ENCODE data around the gene NFAM1.

NFAM1 gene

DNA sequence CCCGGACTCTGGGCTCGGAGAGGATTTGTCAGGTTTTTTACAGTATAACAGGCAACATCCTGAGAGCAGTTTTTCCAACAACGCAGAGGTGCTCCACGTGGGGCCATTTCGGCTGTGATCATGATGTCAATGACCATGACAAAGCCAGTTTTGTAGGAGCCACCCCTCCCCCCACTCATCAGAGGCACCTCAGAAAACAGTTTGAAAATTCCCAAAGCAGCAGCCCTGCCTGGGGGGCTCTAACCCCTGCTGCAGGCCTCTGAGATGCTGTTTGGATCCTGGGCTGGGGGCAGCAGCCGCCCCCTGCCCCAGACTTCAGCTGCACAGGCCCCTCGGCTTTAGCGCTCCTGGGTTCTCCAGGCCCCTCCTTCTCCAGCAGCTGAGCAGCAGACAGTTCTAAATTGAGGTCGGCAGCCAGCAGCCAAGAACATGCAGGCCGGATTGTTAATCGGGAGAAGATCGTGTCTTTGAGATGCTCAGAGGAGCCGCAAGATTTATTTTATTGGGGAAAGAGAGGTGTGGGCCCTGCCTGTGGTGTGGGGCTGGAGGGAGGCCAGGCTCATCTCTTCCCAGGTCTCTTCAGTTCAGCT is 19.4 kb downstream of the NFAM1 start:
- DNase-seq, result no peak

DNA sequence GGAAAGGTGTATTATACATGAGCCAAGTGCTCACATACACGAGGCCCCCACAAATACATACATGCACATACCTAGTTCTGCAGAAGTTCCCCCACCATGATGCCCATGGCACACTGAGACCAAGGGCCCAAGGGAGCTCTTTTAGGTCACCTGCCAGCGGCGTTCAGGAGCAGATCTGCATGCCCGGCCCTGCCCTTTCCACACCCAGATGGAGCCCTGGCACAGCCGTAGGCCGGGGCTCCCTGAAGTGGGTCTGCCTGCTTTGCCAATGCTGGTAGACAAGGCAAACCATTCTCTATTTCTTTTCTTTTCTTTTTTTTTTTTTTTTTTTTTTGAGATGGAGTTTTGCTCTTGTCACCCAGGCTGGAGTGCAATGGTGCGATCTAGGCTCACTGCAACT is 21.5 kb downstream of the NFAM1 start:
- DNase-seq, result no peak

DNA sequence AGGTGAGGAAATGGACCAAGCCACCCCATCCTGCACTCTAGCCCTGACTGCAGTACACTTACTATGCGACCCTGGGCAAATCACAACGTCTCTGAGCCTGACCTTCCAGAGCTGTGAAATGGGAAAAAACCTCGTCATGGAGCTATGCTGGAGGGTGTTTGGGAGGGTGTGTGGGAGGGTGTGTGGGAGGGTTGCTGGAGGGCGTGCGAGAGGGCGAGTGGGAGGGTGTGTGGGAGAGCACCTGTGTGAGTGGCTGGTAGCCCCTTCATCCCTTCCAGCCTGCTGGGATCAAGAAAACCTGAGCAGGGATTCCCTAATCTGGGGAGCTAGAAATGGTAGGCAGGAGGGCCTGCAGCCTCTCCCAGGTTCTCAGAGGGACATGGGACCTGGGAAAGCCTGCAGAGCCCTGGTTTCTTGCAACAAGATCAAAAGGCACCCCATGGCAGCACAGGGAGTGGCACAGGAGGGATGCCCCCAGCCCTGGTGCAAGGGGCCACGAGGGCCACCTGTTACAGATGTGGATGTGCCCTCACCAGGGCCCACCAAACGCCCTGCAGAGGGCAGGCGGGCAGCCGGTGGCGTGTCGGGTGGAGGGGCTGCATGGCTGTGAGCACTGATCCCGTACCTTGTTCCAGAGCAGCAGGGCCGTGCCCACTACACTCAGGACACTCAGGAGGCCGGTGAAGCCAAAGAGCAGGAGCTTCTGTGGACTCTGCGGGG is 23.2 kb downstream of the NFAM1 start:
- no peak for DNase-seq

DNA sequence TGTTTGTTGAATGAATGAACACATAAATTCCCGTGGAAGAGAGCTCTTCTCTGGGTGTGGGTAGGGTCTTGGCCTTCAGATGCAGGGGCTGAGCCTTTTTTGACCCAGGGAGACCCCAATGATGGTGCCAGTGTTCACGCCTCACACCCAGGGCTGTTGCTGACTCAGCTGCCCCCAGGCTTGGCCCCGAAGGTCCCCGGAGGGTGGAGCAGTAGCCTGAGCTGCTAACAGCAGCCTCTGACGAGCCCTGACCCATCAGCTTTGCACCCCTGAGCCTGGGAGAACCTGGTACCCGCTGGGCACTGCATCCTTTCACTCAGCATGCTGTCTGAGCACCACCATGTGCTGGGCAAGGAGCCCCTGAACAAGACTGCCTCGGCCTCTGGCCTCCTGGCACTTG is 23.9 kb downstream of the NFAM1 start:
- no peak for DNase-seq

DNA sequence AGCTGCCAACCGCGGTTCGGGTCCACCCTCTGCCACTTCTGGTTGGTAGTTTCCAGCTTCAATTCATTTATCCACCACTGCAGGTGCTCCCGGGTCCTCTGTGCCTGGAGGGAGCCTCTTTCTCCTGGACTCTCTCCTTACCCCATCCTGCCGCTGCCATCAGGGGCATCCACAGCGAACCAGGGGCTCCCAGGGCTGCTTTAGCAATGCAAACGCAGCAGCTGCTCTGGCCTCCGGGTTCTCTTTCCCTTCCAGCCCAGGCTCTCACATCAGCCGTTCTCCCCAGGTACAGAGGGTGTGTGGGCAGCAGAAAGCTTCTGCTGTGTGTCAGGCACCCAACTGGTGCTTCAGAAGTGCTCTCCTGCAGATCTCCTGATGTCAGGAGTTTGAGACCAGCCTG is 27.9 kb downstream of the NFAM1 start:
- no peak for DNase-seq

DNA sequence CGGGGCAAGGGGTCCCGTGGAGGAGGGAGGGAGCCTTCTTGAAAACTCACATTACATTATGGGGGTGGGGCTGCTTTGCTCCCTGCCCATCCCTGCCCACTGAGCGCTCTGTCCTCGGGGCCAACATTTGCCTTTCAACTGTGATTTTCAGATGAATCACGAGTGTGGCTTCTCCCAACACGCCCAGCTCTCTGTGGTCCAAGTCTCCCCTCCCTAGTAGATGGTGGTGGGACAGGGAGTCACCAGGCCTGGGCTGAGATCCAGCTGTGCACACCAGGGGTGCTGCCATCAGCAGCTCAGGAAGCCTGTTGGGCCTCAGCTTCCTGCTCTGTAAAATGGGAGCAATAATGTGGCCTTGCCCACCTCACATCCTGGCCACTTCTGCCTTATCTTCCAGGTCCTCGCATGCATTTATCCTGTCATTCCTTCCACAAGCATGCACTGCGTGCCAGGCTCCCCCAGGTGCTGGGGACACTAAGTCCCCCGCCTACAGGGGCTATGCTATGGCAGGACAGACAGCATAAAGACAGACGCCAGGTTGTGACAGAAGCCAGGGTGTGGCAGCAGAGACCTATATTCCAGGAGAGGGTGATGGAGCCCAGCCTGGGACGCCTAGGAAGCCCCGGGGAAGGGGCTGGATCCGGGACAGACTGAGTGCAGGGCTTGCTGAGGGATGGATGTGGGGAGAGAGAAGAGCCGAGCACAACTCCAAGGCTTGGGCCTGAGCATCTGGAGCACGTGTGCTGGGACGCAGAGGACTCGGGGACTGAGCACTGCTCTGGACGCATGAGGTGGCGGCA is 30.5 kb downstream of the NFAM1 start:
- DNase-seq, result no peak

DNA sequence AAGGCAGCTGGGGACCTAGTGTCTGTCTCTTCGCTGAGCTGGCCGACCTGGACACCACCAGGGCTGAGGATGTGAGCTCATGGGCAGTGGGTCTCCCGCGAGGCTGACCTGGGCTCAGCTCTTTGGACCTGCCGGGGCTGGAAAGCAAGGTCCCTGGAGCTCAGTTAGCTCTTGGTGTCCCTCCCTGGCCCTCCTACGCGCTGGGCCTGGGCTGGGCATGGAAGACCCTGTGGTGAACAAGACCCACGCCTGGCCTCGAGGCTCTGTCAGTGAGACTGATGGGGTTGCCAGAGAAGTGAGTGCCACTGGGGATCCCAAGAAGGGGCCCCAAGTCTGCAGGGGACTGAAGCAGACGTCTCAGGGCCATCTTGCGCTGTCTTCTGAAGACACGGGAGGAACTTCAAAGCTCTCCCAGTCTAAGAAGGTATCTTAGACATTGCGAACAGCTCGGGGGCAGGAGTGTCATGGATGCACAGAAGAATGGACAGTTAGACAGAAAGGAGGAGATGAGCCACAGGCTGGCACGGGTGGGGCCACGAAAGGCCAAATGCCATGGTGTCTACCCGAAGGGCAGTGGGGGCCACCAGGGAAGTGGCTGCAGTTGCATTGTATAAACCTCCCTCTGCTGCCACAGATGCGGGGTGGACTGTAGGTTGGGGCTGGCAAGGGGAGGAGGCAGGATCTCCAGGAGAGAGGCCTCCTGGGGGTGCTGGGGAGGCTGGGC is 31.2 kb downstream of the NFAM1 start:
- DNase-seq, result no peak

DNA sequence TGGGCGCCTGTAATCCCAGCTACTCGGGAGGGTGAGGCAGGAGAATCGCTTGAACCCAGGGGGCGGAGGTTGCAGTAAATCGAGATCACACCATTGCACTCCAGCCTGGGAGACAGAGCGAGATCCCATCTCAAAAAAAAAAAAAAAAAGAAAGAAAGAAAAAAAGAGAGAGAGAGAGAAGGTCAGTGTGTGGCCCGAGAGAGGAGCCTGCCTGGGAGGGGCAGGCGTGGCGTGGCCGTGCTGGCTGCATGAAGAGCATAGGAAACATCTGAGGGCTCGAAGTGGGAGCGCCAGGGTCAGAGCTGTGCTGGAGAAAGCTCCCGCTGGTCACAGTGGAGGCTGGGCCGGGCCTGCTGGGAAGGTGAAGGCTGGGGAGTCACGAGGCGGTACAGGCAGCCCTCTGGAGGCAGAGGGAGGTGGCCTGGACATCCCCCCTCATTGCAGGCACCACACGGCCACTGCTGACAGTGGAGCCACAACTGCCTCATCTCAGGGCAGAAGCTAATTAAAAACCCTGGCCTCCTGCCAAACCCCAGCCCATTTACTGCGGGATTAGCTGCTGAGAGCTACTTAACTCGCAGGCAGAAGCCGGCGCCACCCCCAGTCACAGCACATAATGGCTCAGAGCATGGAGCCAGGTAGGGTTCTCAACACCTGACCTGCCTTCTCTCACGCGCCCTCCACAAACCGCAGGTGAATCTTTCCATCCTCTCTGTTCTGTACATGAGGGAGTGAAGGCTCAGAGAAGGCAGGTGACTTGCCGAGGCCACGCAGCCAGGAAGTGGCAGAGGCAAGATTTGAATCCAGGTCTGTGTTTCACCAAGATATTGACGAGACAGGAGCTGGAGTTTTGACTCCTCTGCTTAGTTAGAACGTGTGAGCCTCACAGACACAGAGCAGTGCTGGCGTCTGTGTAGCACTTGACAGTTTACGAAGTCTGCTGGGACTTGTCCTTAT is 32.6 kb downstream of the NFAM1 start:
- no peak for DNase-seq

DNA sequence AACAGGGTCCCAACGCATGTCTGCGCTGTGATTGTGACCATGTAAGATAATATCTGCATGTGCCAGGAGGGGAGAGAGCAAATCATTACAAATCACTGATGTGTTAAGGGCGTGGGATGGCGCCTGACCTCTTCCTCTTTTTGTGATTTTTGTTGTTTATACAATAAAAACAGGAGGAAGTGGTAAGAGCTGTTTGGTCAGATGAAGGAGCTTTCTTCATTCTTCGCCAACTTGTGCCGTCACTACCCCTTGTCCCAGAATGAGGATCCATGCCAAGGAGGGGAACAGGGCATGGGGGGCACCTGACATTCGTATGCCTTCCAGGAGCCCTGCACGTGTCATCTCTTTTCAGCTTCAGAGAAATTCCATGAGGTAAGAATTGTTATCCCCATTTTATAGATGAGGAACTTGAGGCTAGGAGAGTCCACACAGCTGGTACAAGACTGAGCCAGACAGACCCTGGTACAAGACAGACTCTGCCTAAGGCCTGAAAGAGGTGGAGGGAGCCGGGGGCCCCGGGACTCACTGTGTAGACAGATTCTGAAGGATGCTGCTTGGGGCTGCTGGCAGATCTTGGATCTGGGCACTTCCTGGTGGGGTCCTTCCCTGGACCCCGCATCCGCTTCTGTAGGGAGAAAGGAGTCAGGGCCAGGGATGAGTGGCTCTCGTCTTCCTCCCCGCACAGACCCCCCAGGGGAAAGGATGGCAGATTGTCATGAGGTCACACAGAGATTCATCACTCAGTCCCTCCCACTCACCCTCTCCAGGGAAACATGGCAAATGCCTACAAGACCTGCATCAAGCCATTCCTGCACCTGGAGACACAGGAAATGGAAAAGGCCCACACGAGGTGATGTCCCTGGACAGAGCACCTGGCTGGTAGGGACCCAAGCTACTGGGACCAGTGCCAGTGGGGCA is 34.6 kb downstream of the NFAM1 start:
- no peak for DNase-seq

DNA sequence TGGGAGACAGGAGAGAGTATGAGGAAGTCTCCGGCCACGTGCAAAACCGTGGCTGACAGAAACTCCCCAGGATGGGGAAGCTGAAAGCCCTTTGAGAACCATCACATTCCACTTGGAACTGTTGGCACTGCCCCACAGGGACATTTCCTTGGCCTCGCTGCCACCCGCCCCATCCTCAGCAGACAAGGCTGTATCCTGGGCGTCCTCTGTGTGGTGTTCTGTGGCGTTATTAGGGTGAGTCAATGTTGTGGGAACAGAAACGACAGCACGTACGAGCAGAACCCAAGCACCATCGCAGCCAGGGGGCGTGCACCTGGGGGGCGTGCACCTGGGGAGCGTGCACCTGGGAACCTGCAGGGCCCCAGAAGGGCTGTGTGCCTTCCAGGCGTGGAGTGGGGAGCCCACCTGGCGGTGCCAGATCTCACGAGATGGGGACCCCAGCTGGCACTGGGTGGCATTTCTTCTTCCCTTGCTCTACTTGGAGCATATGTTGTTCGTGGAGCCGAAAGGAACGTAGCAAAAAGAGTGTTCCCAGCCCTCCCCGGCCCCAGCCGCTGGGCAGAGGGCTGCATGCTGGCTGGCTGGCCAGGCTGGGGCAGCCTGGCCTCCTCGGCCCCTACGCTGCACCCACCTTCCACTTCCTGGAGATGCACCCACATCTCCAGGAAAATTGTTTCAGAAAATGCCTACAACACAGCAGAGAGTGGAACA is 35.4 kb downstream of the NFAM1 start:
- DNase-seq, result no peak

DNA sequence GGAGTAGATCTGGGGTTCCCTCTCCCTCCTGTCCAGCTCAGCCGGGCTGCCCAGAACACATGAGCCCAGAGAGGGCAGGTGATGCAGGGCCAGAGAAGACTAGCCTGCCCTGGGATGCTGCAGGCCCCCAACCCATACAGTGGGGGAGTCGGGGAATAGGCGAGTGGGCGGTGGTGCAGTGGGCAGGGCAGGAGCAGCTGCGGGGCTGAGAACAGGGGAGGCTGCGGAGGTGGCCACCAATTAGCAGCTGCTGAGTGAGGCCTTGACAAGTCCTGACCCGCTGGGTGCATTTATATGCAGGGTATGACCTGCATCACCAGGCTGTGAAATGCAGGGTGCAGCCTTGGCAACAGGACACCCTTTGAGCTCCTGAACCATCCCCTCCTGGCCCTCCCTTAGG is 43.1 kb downstream of the NFAM1 start:
- DNase-seq, result no peak

DNA sequence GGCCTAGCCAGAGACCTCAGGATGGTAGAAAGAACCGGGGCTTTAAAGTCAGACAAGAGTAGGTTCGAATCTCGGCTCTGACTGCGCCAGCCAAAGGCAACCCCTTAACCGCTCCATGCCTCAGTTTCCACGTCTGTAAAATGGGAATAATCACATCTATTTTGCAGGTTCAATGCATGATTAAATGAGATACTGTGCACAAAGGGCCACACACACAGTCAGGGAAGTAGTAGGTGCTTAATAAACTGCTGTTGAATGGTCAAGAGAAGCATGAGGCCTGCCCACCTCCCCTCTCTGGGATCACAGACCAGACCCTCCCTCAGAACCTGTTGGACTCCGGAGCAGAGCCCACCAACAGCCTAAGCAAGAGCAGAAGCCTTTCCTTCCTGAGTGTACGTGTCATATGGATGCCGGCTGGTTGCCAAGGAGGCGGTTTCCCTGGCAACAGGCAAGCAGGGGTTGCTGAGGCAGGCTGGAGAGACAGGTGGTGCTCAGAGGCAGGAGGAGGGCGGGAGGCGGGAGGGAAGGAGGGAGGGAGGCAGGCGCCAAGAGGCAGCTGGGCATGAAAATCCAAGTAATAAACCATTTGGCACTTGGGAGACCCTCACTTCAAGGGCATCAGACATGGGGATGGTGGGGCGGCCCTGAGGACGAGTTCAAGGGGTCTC is 43.9 kb downstream of the NFAM1 start:
- no peak for DNase-seq

DNA sequence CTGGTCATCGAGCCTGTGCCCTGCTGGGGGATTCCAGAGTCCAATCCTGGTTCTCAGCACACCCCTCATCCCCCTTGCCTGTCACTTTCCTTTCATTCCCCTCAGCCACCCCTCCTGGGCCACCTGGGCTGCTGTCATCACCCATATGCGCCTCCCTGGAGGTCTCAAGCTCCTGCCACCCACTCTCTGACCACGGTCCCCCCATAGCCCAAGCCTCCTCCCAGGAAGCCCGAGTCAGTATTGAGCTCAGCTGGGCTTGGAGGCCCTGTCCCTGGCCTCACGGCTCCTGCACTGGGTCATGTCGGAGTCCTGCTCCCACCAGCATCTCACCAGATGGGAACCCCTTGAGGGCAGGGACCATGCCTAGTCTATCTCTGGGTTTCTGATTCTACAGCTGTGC is 44.6 kb downstream of the NFAM1 start:
- DNase-seq, result no peak

DNA sequence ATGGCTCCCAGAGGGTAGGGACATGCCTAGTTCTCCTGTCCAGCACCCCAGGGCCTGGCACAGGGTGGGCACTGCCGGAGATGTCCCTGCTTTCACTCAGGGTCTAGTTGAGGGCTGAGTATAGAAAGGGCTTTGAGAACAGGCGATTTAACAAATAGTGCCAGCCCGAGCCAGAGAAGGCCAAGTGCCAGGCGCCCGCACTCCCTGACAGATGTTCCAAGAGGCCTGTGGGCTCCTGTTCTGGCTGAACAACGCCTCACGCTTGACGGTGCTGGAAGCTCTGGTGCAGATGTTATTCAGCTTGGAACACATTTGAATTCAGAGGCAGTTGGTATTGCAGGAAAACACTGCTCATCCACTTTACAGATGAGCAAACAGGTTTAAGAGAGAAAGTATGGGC is 46.5 kb downstream of the NFAM1 start:
- no peak for DNase-seq

DNA sequence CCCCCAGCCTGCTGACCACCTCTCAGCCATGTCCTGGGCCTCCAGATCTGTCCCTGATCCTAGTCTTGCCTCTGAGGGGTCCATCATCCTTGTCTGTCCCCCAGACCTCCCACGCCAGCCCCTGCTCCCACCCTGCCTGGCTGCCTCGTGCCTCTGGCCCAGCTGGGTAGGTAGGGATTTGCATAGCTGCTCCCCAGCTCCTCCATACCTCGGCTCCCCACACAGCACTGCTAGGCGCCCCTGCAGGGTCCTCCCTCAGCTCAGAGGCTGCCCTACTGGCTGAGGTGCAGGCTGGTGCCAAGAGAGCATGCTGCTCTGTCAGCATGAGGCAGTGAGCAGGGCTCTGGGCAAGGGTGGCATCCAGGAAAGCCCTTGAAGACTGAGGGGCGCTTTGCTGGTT is 47.7 kb downstream of the NFAM1 start:
- no peak for DNase-seq

DNA sequence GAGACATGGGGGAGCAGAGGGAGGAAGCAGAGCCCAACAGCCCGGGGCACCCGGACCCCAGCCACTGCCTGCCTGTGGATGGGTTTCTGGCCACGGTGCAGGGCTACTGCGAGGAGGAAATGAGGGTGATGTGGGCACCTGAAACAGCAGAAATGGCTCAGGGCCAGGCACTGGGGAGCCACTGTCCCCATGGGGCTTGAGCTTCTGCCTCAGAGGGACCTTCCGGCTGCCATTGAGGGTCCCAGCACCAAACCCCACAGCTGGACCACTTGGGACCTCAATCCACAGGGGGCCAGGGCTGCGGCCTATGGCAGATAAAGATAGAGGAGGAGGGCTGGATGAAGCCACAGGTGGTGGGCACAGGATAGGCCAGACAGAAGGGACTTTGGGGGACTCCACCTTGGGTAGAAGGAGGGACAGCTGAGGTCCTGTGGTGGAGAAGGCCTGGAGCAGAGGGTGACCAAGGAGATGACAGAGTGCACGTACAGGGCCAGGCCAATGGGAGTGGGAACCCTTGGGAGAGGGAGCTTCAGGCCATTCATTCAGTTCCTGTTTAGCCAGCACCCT is 48.3 kb downstream of the NFAM1 start:
- no peak for DNase-seq

DNA sequence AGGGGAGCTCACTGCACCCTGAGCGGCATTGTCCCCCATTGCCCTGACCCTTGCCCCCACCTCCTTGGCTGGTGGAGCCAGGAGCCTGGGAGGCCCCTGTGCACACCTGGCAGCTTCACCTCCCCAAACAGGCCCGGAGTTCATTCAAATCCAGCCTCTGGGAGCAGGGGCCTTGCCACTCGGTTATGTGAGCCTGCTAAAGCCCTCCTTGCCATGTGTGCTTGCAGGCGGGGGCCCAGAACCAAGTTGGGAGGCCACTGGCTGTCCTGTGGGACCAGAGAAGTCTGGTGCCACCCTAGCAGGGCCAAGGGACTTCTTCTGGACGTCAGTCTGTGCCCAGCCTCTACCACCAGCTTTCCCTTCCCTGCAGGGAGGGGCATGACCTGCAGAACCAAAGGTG is 48.9 kb downstream of the NFAM1 start:
- no peak for DNase-seq

DNA sequence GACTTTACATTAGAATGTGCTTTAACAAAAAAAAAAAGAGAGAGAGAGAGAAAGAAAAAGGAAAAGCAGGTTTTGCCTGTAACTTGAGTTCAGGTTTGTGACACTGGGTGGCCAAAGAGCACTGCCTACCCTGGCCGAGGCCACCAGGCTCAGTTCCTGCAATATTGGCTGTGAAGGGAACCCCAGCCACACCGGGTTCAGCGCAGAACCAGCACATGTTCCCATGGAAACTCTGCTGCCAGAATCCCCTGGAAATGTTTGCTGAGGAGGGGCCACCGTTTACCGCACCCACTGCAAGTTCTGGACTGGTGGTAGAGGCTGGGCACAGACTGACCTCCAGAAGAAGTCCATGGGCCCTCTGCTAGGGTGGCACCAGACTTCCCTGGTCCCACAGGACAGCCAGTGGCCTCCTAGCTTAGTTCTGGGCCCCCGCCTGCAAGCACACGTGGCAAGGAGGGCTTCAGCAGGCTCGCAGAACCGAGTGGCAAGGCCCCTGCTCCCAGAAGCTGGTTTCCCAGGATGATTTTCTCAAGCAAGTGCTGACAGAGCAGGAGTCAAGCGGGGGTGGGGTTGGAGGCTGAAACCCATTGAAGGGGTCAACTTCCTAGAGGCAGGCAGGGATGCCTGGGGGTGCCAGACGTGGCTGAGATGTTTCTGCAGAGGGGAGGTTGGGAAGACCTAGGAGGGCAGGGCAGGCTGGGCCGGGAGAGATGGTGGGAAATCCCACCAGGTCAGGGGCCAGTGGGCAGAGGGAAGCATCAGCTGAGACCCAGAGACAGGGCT is 51.2 kb downstream of the NFAM1 start:
- no peak for DNase-seq
